Adipose tissue (tissue), 3 donors: ENCODE measurements around the gene ROR1. TPM values are rescaled to one million over a fixed set of nuclear protein-coding genes. Genes with fewer than 3 reads are reported as not detected.

Experiments
- H3K27ac ChIP-seq: one replicate; pipeline ENCODE4 v1.5.1; 2013; ENCODE audit warnings: low read depth, low read length
- WGBS, 3 donors: extraction: QIAGEN DNeasy Blood & Tissue Kit; methylation state at CpG; one replicate each; pipeline ENCODE4 v1.1.7; 2013; 5-methylcytosine and 5-hydroxymethylcytosine counted together
- polyA plus RNA-seq, 3 donors: library from polyadenylated mRNA; stranded (reverse); fragments of 200-250 nt; gene quantifications; one replicate each; pipeline ENCODE4 v1.2.3, GENCODE V29; 2013
- donor health status: healthy with polysubstance abuse.
- donor health status: Bipolar disorder and iron deficiency.
- donor health status: healthy.

Gene ROR1
- polyA plus RNA-seq, 3 donors, result 2.1 to 2.8 (median 2.1) TPM

DNA sequence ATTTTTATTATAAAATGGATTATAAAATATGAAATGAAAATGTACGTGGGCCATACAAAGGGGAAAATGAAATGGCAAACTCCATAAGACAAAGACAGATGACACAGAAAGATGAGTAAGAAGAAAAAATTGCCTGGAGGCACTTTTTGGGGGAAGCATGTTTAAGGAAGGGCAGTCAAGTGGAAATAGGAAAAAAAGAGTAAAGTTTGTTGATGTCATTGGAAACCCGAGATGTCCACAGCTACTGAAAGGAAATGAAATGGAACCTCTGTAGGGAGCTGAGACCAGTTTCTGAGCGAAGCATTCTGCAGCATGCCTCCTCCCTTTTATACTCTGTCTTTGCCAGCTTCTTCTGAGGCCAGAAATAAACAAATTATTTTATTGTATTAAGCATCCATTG lies 226.2 kb downstream of the ROR1 start:
- 69 to 87% (median 73%) methylated on average over 3 of the region's 3 CpGs for WGBS, 3 donors
- H3K27ac ChIP-seq, result no peak overlapping the region

- H3K27ac ChIP-seq, result no peak overlapping the region
- WGBS, 3 donors, result 60 to 79% (median 71%) methylated on average over 2 of the region's 2 CpGs
These were observed 227.2 kb downstream of the ROR1 start for GRCh38 chr1:64001038-64001437.

- 68 to 78% (median 69%) methylated on average over 8 of the region's 8 CpGs for WGBS, 3 donors
- no peak overlapping the region for H3K27ac ChIP-seq
These were observed 230.7 kb downstream of the ROR1 start for GRCh38 chr1:64004451-64005025.

DNA sequence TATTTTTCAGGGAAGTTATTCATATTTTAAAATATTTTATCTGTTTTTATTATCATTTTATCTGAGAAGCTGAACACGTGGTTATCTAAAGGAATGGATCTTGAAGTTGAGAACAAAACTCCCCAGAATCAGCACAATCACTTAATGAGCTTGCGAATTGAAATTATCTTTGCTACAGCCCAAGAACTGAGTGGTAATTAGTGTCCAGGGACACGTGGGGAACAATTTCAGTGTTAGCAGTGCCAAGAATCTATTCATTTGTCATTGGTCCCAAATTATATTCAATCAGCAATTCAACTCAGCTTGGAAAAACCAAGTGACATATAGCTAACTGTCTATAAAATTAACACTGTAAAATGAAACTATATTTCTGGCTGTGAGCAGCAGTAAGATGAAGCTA lies 232.0 kb downstream of the ROR1 start:
- WGBS, 3 donors, result 15 to 35% (median 34%) methylated on average over 3 of the region's 3 CpGs
- no peak overlapping the region for H3K27ac ChIP-seq

GRCh38 chr1:64006276-64007051 lies 232.6 kb downstream of the ROR1 start:
- WGBS, 3 donors, result 44 to 57% (median 50%) methylated on average over 8 of the region's 8 CpGs
- H3K27ac ChIP-seq, result no peak overlapping the region

DNA sequence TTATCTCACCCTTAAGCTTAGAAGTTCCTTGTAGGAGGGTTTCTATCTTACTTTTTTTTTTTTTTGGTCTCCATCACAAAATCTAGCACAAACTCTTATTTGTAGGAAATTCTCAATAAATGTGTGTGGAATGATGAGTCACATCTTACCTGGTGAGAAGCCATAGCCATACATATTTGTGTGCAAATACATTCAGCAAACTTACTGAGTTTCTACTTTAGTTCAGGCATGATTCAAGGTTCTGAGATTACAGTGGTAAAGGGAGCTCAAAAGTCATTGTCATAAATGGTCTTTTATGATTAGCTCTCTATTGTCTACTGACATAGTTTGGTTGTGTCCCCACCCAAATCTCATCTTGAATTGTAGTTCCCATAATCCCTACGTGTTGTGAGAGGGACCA lies 236.5 kb downstream of the ROR1 start:
- 73 to 92% (median 92%) methylated on average over 1 of the region's 1 CpG for WGBS, 3 donors

GRCh38 chr1:64013395-64013794 lies 239.6 kb downstream of the ROR1 start:
- WGBS, 3 donors, result 72 to 82% (median 74%) methylated on average over 4 of the region's 4 CpGs
- H3K27ac ChIP-seq, result no peak overlapping the region

More for the DNA sequence above, 236.5 kb downstream of the ROR1 start:
- H3K27ac ChIP-seq, result no peak overlapping the region

GRCh38 chr1:64019818-64020217 lies 246.0 kb downstream of the ROR1 start:
- H3K27ac ChIP-seq, result no peak overlapping the region

GRCh38 chr1:64021066-64021465 lies 247.2 kb downstream of the ROR1 start:
- WGBS, 3 donors, result 77 to 94% (median 89%) methylated on average over 3 of the region's 3 CpGs
- no peak overlapping the region for H3K27ac ChIP-seq

More at GRCh38 chr1:64019818-64020217, 246.0 kb downstream of the ROR1 start:
- WGBS, 3 donors, result 47 to 72% (median 50%) methylated on average over 2 of the region's 2 CpGs

GRCh38 chr1:64025051-64025450 lies 251.2 kb downstream of the ROR1 start:
- no peak overlapping the region for H3K27ac ChIP-seq
- WGBS, 3 donors, result 80 to 86% (median 86%) methylated on average over 4 of the region's 4 CpGs

DNA sequence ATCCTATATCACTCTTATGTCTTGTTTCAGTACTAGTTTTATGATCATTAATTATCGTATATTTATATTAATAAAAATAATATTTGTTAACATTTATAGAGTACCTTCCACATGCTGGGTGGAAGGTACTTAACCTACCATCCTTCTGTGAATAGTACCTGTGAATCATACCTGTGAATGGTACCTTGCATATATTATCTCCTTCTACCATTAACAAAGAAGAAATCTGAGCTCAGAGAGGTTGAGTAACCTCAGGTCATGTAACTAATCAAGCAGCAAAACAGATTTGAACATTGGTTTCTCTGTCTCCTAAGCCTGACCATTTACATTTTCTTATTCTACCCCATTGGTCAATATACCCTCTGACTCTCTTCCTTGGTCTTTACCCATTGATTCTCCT lies 255.2 kb downstream of the ROR1 start:
- no peak overlapping the region for H3K27ac ChIP-seq

GRCh38 chr1:64030411-64030810 lies 256.6 kb downstream of the ROR1 start:
- no peak overlapping the region for H3K27ac ChIP-seq
- WGBS, 3 donors, result 94 to 97% (median 95%) methylated on average over 2 of the region's 2 CpGs

More for the DNA sequence above, 255.2 kb downstream of the ROR1 start:
- WGBS, 3 donors, result 91 to 96% (median 95%) methylated on average over 1 of the region's 1 CpG

DNA sequence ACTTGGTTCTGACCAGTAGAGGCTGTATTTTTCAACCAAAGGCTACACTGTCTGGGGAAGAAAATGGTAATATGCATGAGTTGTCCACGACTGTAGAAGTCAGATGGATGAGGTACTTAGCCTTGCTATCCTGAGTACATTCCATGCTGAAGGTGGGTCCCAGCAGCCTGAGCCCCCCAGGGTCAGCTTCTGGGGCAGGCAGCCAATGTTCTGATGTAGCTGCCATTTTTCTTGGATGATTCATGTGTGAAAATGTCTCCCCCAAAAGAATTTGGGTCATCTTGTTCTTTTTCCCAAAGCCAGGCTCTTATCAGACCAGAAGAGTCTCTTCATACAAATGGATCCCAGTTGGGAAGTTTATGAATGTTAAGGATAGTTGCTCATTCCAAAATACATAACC lies 257.4 kb downstream of the ROR1 start:
- H3K27ac ChIP-seq, result no peak overlapping the region
- WGBS, 3 donors, result 53 to 92% (median 61%) methylated on average over 1 of the region's 1 CpG

DNA sequence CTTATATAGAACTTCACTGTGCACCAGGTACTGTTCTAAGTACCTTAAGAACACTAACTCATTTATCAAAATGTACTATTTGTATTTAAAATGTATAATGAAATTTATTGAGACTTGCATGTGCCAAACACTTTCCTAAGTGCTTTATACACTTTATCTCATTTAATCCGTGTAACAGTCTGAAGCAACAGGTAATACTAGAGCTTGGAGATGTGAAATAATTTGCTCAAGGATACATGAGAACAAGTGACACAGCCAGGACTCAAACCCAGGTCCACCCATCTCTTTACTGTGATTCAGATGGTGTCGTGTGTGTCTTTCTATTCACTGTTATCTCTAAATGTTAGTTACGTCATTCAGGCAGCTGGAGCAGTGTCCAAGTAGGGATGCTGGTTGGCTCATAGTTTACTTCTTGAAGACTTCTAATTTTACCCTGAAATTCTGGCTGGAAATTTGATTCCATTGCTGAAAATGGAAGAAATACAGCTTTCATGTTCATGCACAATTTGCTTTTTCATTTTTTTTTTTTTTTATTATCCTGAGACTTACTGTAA lies 259.9 kb downstream of the ROR1 start:
- WGBS, 3 donors, result 61 to 68% (median 67%) methylated on average over 3 of the region's 3 CpGs
- no peak overlapping the region for H3K27ac ChIP-seq

- 83 to 86% (median 85%) methylated on average over 2 of the region's 2 CpGs for WGBS, 3 donors
- no peak overlapping the region for H3K27ac ChIP-seq
These were observed 262.7 kb downstream of the ROR1 start for GRCh38 chr1:64036549-64036948.

DNA sequence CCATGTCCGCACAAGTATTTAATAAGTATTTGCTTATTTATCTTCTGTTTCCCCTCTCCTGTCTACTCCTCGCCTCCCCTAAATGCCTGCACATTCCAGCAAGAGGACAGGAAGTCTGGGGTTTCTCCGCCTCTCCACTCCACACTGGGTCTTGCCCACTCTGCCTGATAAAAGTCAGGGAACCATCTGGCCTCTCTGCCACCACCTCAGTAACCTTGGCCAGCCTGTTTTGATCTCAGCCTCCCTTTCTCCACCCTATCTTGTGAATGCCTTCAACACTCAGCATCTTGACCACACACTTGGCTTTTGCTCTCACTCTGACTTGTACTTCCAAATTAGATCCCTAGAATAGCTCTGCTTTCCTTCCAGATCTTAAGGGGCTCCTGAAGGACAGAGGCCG lies 264.3 kb downstream of the ROR1 start:
- WGBS, 3 donors, result 89 to 94% (median 94%) methylated on average over 4 of the region's 4 CpGs
- no peak overlapping the region for H3K27ac ChIP-seq

GRCh38 chr1:64038965-64039364 lies 265.1 kb downstream of the ROR1 start:
- 81 to 100% (median 84%) methylated on average over 1 of the region's 1 CpG for WGBS, 3 donors
- no peak overlapping the region for H3K27ac ChIP-seq

GRCh38 chr1:64039390-64039926 lies 265.6 kb downstream of the ROR1 start:
- H3K27ac ChIP-seq, result no peak overlapping the region
- WGBS, 3 donors, result 30 to 43% (median 34%) methylated on average over 3 of the region's 3 CpGs

GRCh38 chr1:64041371-64042131 lies 267.7 kb downstream of the ROR1 start:
- H3K27ac ChIP-seq, result no peak overlapping the region
- WGBS, 3 donors, result 74 to 77% (median 76%) methylated on average over 3 of the region's 3 CpGs
